ENCODE measurements around the gene SENP1. TPM values are rescaled to one million over a fixed set of nuclear protein-coding genes. Genes with fewer than 3 reads are reported as not detected.

The SENP1 gene
- total and polyA plus RNA-seq, 2 experiments from 2014 or later = 8.6 to 27.7 TPM

DNA sequence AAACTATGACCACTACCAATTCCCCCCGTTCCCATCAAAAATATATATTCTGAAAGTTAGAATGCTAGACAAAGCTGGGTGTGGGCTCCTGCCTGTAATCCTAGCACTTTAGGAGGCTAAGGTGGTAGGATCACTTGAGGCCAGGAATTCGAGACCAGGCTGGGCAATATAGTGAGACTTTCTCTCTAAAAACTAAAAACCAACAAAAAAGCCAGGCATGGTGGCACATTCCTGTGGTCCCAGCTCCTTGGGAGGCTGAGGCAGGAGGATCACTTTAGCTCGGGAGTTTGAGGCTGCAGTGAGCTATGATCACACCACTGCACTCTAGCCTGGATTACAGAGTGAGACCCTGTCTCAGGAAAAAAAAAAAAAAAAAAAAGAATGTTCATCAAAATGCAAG is 52.8 kb downstream of the SENP1 start (continued):
- TF ChIP-seq, protein P1, sequence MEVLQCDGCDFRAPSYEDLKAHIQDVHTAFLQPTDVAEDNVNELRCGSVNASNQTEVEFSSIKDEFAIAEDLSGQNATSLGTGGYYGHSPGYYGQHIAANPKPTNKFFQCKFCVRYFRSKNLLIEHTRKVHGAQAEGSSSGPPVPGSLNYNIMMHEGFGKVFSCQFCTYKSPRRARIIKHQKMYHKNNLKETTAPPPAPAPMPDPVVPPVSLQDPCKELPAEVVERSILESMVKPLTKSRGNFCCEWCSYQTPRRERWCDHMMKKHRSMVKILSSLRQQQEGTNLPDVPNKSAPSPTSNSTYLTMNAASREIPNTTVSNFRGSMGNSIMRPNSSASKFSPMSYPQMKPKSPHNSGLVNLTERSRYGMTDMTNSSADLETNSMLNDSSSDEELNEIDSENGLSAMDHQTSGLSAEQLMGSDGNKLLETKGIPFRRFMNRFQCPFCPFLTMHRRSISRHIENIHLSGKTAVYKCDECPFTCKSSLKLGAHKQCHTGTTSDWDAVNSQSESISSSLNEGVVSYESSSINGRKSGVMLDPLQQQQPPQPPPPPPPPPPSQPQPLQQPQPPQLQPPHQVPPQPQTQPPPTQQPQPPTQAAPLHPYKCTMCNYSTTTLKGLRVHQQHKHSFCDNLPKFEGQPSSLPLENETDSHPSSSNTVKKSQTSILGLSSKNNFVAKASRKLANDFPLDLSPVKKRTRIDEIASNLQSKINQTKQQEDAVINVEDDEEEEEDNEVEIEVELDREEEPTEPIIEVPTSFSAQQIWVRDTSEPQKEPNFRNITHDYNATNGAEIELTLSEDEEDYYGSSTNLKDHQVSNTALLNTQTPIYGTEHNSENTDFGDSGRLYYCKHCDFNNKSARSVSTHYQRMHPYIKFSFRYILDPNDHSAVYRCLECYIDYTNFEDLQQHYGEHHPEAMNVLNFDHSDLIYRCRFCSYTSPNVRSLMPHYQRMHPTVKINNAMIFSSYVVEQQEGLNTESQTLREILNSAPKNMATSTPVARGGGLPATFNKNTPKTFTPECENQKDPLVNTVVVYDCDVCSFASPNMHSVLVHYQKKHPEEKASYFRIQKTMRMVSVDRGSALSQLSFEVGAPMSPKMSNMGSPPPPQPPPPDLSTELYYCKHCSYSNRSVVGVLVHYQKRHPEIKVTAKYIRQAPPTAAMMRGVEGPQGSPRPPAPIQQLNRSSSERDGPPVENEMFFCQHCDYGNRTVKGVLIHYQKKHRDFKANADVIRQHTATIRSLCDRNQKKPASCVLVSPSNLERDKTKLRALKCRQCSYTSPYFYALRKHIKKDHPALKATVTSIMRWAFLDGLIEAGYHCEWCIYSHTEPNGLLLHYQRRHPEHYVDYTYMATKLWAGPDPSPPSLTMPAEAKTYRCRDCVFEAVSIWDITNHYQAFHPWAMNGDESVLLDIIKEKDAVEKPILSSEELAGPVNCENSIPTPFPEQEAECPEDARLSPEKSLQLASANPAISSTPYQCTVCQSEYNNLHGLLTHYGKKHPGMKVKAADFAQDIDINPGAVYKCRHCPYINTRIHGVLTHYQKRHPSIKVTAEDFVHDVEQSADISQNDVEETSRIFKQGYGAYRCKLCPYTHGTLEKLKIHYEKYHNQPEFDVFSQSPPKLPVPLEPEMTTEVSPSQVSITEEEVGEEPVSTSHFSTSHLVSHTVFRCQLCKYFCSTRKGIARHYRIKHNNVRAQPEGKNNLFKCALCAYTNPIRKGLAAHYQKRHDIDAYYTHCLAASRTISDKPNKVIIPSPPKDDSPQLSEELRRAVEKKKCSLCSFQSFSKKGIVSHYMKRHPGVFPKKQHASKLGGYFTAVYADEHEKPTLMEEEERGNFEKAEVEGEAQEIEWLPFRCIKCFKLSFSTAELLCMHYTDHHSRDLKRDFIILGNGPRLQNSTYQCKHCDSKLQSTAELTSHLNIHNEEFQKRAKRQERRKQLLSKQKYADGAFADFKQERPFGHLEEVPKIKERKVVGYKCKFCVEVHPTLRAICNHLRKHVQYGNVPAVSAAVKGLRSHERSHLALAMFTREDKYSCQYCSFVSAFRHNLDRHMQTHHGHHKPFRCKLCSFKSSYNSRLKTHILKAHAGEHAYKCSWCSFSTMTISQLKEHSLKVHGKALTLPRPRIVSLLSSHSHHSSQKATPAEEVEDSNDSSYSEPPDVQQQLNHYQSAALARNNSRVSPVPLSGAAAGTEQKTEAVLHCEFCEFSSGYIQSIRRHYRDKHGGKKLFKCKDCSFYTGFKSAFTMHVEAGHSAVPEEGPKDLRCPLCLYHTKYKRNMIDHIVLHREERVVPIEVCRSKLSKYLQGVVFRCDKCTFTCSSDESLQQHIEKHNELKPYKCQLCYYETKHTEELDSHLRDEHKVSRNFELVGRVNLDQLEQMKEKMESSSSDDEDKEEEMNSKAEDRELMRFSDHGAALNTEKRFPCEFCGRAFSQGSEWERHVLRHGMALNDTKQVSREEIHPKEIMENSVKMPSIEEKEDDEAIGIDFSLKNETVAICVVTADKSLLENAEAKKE (CRISPR knock-in tag; IDR thresholded peaks at IDR 0.05) = no peak

DNA sequence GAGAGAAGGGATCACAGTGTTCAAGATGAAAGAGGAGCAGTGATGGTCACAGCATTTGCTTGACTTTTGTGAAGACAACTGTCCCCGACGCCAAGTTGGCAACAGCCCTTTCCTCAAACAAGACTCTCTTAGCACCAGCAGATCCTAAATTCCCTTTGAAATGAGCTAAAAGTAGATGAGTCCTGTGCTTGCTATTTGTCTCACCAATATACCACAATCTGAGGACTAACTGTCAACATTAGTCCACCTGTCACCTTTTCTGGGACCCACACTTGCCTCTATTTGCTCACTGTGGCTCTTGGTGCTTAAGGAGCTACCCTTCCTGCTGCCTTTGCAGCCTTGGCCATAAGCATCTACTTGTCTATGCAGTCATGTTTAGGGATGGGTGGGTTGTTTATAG is 54.2 kb downstream of the SENP1 start:
- no peaks in the 10 kb centered on the region for H3K27me3 ChIP-seq (ENCODE audit: insufficient read depth)
- H3K4me1 ChIP-seq (ENCODE audit: insufficient read depth) = no peaks in the 10 kb centered on the region
- Mint-ChIP-seq H3K4me1 (no peaks in the 10 kb centered on the region), H3K27ac (no peak overlapping the region), H3K36me3 (ENCODE audit: low read depth) (peaks cover 8% of the 10 kb centered on the region), H3K27me3 (ENCODE audit: insufficient read depth, low read depth, poor library complexity) (no peaks in the 10 kb centered on the region), H3K9me3 (no peaks in the 10 kb centered on the region), H3K4me3 (no peak overlapping the region)
- no peaks in the 10 kb centered on the region for H3F3A ChIP-seq (replicated peaks; ENCODE audit: low read depth)
- no peak overlapping the region for H3K4me3 ChIP-seq
- no peak overlapping the region for H3K4me2 ChIP-seq
- ATAC-seq (no peak), DNase-seq (ENCODE audit: low spot score) (no peak)
- no peak overlapping the region for H2AFZ ChIP-seq
- no peaks in the 10 kb centered on the region for H3K79me2 ChIP-seq (replicated peaks; ENCODE audit: insufficient read depth)
- H4K20me1 ChIP-seq (replicated peaks; ENCODE audit: insufficient read depth) = peaks cover 22% of the 10 kb centered on the region; the same call in 1 of the 2 replicates
- no peak overlapping the region for H3K27ac ChIP-seq (ENCODE audit: low read depth)
- no peaks in the 10 kb centered on the region; the same call in 1 of the 2 replicates for H3K36me3 ChIP-seq (ENCODE audit: insufficient read depth)
- no peaks in the 10 kb centered on the region for H3K9me2 ChIP-seq (ENCODE audit: insufficient read depth)
- TF ChIP-seq REST (IDR thresholded peaks at IDR 0.05; ENCODE audit: unreplicated experiment) (no peak), ZNF331 (CRISPR knock-in tag; IDR thresholded peaks at IDR 0.05; ENCODE audit: low read depth) (no peak), STAT1 (IDR thresholded peaks at IDR 0.05; ENCODE audit: unreplicated experiment) (no peak), JUNB (IDR thresholded peaks at IDR 0.05; ENCODE audit: unreplicated experiment) (no peak), POLR2AphosphoS5 (IDR thresholded peaks at IDR 0.05; ENCODE audit: low read depth) (no peak), NANOG (IDR thresholded peaks at IDR 0.05; ENCODE audit: borderline replicate concordance) (no peak)
- TF ChIP-seq, protein P1 (CRISPR knock-in tag; IDR thresholded peaks at IDR 0.05) = no peak
